Measurements from ENCODE around the gene KRTAP10-6.

KRTAP10-6 gene

DNA sequence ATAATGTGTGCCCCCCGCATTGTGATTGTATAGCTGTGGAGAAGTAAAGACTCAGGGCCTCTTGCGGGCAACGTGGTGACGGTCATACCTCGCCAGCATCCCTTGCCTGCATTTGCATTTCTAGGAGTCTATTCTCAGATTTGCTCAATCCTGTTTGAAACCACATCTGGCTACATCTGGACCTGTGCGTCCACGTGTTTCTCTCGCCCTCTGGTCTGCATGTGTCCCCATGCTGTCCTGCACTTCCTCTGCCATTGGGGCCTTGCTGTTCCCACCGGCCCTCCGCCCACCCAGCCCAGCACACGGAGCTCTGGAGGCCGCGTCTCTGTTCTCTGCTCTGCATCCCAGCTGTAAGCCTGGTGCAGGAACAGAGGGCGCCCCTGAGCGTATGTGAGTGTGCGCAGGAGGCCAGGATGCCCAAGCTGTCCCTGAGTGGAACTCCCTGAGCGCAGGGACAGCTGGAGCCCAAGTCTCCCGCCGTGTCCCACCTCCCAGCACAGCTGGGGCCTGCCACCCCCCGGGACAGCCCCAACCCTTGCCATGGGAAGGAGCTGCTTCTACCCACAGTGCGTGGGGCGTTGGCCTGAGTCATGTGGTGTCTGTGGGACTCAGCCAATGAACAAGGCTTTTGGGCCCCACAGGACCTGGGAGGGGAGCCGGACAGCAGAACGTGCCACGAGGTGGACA is 42.6 kb downstream of the KRTAP10-6 start:
- in situ Hi-C loops (cut with HindIII; ENCODE audit: low pct_ligation_motif_present, low pct_unique_long_range_greater_than_20kb, low sequenced_read_pairs): no loop called here
- DNase-seq: no peak

GRCh38 chr21:44548922-44549321 is 43.4 kb downstream of the KRTAP10-6 start:
- in situ Hi-C loops (cut with HindIII; ENCODE audit: low pct_ligation_motif_present, low pct_unique_long_range_greater_than_20kb, low sequenced_read_pairs): no loop called here

GRCh38 chr21:44548381-44548780 is 43.9 kb downstream of the KRTAP10-6 start:
- in situ Hi-C loops (cut with HindIII; ENCODE audit: low pct_ligation_motif_present, low pct_unique_long_range_greater_than_20kb, low sequenced_read_pairs): no loop called here
- DNase-seq: no peak

More at GRCh38 chr21:44548922-44549321, 43.4 kb downstream of the KRTAP10-6 start:
- DNase-seq: no peak

DNA sequence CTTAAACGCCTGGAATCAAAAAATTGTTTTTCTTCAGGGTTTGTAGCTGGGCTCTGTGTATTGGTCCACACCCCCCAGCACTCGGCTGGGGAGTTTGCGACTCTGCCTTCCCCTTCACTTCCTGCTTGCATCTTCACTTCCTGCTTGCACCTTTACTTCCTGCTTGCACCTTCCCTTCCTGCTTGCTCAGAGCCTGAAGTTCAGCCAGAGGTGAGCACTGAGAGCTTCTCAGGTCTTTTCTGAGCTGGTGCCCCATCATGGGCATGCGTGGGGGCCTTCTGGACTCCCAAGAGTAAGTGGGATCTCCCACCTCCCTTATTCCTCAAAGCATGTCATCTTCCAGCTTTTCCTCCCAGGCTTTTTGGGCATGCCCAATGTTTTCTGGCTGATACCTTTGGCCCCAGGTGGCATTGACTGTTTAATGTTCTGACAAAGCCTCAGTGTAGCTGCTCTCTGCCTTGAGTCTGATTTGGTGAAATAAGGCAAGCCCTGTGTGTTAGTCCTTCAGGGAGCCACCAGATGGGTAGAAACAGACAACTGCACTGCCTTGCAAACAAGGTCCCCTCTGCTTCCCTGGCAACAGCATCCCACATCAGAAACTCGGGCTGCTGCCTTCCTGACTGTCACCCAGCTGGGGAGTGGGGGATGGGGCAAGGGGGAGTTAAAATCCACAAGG is 44.5 kb downstream of the KRTAP10-6 start:
- no peak for DNase-seq
- in situ Hi-C loops (cut with HindIII; ENCODE audit: low pct_ligation_motif_present, low pct_unique_long_range_greater_than_20kb, low sequenced_read_pairs): no loop called here

- in situ Hi-C loops (cut with HindIII; ENCODE audit: low pct_ligation_motif_present, low pct_unique_long_range_greater_than_20kb, low sequenced_read_pairs): no loop called here
Observed at GRCh38 chr21:44544566-44544965, 47.7 kb downstream of the KRTAP10-6 start.

DNA sequence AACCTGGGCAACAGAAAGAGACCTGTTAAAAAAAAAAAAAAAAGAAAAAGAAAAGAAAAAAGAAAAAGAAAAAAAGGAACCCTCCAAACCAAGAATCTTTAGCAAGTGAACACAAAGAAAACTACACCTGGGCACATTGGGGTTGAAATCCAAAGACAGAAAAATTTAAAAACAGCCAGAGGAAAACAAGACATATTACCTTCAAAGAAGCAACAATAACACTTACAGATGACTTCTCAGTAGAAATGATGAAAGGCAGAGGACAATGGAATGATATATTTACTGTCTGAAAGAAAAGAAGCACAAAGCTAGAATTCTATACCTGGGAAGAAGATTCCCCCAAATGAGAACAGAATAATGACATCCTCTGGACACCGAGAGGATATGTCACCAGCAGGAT is 49.6 kb downstream of the KRTAP10-6 start:
- in situ Hi-C loops (cut with HindIII; ENCODE audit: low pct_ligation_motif_present, low pct_unique_long_range_greater_than_20kb, low sequenced_read_pairs): no loop called here
- DNase-seq: no peak

More at GRCh38 chr21:44544566-44544965, 47.7 kb downstream of the KRTAP10-6 start:
- DNase-seq: no peak
